HG02852 (cell line): ENCODE data around the gene ABCC12.
"Not testable (repeated sequence)": the region's sequence is repeated elsewhere in the genome, so short reads cannot be mapped to it uniquely, and the experiment has no call there.

Experiments
- ATAC-seq: cut with Tn5 transposase; IDR thresholded peaks from one replicate; pipeline ENCODE4 v1.9.1; 2021; ENCODE audit warnings: mild to moderate bottlenecking, moderate library complexity; ENCODE audit not compliant: unreplicated experiment

ABCC12 gene

DNA sequence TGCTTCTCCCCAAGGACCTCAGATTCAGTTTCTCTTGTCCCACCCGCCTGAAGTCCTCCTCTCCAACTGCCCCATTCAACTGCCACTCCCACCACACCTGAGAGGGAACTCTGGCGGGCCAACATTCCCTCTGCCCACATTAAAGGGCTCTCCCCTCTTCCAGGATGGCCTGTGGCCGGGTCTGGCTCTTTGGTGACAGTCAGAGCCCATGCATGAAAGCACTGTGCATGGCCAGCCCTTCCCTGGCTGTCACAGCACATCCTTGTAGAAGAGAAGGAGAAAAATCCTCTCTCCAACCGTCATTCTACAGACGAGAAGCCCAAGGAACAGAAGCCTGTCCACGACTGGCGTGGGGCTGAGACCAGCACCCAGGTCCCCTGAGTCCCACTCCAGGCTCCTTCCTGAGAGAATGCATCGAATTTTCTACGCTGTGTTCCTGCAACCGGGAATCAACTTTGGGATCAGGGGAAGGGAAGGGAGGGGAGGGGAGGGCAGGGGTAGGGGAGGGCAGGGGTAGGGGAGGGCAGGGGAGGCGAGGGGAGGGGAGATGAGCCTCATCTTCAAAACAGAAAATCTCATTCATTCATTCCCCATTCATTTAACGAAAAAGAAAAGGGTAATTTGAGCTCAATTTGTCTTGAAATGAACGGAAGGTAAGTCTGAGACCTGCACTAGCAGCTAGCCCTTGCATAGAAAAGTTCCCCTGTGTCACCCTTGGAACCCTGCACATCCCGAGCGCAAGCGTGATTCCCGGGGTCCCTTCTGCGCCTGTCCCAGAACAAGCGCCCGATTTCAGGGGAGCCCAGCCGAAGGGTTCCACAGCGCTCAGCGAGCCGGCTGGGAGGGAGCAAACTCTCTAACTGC lies at the start of gene ABCC12:
TSS of gene ABCC12 (minus strand) at position 68 of the 864 bp plus-strand sequence. CDS start 9,569 bp downstream, outside the sequence.
- no peak for ATAC-seq

DNA sequence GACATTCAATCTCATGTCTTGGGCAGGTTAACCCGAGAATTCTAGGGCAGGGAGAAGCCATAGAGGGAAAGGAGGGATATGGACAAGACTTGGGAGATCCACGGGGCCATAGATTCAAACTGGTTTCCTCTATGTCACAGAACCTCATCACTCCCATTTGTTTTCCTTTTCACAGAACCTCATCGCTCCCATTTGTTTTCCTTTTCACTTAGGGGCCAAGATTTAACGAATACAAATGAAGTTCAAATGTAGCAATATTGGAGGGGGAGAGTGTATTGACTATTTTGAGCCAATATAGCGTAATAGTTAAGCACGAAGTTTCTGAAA lies 49.0 kb upstream of the ABCC12 start:
- ATAC-seq: no peak

DNA sequence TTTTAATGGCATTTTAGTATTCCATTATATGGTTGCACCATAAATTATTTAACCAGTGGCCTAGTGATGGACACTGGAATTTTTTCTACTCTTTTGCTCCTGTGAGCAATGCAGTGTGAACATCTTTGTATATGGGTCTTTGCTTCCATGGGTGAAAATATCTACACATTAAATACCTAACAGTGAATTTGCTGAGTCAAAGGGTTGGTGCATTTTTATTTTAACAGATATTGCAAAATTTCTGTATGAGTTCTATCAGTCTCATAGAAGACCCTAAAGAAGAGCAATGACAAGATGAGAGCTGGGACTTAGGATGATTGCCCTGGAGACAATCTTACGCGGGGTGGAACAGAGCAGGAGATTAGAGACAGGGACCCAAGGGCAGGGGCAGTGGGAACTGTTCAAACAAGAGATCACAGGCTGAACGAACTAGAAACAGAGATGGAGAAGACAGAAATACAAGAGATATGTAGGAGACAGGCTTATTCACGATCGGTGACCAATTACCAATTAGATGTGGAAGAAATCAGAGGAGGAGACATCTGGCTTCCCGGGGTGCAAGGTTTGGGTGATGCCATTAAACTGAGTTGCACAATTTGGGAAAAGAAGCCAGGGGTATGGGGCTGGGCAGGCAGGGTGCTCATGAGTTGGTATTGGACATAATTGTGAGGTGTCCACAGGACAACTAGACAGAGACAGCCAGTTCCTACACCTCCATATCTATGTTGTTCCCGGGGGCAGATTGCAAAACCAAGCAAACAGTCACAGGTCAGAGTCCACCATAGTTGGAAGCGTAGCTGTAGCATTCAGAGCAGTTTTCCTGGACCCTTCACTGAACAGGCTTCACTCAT lies 48.4 kb upstream of the ABCC12 start:
- no peak for ATAC-seq

DNA sequence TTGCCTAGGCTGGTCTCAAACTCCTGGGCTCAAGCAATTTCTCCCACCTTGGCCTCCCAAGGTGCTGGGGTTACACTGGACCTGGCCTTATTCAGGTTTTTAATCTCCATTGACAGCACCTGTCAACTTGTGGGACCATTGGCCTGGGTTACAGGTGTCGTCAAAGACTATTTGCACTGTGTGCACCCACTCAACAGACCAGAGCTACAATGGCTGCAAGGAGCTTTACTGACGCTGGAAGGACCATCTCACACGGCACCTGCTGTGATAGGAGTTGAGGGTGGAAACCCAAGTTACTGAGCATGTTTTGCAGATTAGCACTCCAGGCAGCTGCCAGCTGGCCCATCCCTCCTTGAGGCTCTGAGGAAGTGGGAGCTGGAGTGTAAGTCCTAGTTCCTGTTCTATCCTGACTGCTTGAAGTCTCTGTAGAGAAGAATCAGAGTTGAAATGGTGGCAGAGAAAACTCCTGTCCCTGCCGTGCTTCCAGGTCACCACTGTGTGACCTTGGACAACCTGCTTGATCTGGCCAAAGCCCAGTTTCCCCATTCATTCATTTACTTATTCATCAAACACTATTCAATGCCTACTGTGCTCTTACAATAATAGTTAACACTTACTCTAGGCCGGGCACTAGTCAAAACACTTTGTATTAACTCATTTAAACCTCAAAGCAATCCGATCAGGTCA lies 45.9 kb upstream of the ABCC12 start:
- no peak for ATAC-seq

DNA sequence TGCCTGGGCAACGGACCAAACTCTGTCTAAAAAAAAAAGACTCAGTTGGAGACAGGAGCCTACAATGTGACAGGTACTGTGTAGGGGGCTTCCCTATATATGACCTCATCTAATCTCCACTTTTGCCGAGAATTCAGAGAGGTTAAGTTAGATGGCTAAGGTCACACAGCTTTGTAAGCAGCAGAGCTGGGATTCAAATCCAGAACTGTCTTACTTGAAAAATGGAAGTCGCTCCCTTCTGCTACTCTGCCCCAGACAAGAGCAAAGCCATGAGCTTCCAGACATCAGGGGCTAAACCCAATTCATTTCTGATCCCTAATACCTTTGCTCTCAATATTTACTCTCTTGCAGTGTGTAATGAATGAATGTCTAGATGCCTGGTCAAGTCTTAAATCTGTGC lies 41.5 kb upstream of the ABCC12 start:
- ATAC-seq: no peak

DNA sequence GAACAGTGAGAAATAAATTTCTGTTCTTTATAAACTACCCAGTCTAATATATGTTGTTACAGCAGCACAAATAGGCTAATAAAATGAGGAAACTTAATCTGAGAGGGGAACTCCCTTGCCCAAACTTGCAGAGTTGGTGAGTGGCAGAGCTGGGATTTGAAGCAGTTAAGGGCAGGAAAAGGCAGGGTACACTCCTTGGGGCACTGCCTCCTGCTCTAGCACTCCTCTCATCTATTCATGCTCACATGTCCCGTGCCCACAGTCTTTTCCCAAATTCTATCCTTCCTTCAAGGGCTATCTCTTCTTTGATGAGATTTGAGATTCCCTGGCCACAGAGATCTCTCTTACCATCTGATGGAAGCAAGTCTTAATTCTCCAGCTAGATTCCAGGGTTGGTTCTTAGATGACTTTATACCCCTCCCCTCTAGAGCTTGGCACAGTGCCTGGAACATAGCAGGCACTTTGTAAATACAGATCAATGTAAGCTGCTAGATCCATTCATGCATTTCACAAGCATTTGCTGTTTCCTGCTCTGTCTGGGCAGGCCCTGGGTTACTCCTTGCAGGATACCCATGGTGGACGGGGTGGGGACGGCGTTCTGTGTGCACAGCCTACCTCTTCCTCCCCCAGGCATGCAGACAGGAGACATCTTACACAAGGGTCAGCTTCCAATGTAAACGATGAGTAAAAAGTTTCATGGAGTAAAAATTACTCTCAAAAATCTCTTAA lies 39.2 kb upstream of the ABCC12 start:
- ATAC-seq: no peak

DNA sequence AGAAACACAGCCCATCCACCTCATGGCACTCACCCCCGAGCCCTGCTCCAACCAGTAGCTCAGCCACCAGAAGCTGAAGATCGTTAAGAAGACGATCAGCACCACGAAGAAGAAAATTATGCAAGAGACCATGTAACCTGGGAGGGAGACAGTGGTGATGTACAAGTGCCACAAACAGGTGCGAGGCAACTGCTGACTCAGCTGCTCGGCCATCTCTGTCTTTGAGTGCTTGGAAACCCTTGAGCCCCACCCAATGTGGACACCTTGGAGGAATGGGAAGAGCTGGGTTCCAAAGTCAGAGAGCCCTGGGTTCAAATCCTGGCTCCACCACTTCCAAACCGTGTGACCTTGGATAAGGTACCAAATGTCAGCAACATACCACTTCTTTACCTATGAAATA lies 38.1 kb upstream of the ABCC12 start:
- no peak for ATAC-seq

DNA sequence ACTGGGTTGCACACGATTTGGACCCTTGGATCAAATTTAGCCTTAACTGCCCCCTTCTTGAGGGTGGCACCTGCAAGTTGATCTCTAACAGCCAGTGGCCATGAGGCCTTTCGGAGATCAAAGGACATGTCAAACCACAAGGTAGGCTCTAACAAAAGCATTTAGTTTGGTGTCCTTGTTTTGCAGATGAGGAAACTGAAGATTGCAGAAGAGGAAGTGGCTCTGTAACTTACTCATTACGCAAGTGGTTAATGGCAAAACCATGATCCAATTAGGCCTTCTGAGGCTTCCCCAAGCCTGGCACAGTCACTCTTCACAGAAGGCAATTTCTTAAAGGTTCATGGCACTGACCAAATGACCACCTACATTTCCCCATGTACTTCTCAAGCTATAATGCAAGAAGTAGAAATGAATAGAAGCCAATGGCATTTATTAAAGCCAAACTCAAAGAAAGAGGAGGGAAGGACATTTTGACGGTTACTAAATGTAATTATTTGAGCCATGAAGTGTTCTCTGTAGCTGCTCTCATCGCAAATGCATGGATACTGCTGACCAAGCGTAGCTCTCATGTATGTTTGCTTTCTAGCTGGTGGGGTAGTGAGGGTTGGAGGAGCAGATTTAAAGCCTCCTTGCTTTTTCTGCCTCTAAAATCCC lies 32.8 kb upstream of the ABCC12 start:
- peak; percentile 94 for ATAC-seq

DNA sequence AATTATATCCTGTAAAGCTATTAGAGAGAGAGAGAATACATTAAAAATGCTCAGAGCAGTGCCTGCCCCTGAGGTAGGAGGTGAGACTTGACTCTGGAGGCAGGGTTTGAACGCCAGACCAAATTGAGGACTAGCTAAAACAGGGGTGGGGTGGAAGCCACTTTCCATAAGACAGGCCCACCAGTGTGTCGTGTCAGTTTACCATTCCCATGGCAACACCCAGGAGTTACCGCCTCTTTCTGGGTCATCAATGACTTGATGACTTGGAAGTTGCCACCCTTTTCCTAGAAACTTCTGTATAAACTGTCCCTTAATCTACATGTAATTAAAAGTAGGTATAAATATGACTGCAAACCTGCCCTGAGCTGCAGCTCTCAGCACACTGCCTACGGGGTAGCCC lies 32.0 kb upstream of the ABCC12 start:
- no peak for ATAC-seq

DNA sequence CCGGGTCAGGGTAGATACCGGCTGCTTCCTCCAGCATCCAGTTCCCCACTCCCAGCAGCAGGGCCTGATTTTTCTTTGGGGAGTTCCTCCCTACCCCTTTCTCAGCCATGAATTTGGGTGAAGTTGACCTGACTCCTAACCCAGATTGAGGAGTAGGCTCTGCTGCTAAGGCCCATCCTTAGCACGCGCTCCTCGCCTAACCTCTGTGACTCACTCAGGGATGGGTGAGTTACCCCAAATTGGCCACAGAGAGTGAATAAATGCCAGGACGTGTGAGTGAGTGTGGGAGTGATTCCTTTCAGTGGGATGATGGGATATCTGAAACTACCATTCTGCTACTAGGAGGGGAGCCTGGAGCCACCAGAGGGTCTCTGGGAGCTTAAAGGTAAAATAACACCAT lies 28.9 kb upstream of the ABCC12 start:
- ATAC-seq: no peak

DNA sequence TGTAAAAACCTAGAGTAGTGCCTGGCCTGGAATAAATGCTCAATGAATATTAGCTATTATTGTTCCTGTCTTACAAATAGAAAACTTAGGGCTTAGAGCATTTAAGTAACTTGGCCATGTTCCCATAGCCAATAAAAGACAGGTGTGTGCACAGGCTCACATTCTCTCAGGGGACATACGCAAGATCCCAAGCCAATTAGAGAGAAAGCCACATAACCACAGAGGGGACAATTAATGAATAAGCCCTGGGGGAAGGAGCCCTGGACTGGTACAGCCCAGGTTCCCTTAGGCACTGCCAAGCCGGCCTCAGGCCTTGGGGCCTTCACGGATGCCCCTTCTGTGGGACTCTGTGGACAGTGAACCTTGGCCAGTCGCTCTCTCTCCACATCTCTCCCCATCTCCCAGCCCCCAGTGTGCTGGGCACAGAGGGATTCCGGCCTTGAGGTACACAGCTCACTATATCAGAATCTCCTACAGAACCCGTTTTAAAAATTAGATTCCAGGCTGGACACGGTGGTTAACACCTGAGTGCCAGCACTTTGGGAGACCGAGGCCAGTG lies 27.3 kb upstream of the ABCC12 start:
- ATAC-seq: no peak

DNA sequence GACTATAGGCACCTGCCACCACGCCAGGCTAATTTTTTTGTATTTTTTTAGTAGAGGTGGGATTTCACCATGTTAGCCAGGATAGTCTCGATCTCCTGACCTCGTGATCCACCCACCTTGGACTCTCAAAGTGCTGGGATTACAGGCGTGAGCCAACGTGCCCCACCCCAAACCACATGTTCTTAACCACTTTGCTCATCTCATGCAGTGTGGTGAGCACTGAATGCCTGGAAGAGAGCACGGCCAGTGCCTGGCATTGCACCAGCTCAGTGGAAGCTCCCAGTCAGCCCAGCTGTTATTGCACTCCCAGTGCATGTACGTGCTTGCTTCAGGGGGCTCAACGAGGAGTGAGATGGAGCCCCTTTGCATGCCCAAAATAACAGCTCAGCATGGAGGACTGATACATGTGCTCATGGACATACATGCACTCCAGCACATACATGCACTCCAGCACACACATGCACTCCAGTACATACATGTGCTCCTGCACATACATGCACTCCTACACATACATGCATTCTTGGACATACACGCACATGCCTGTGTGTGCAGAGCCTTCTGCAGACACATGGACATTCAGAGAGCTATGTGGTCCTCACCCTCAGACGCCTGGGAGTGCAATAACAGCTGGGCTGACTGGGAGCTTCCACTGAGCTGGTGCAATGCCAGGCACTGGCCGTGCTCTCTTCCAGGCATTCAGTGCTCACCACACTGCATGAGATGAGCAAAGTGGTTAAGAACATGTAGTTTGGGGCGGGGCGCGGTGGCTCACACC lies 26.1 kb upstream of the ABCC12 start:
- ATAC-seq: not testable (repeated sequence)

DNA sequence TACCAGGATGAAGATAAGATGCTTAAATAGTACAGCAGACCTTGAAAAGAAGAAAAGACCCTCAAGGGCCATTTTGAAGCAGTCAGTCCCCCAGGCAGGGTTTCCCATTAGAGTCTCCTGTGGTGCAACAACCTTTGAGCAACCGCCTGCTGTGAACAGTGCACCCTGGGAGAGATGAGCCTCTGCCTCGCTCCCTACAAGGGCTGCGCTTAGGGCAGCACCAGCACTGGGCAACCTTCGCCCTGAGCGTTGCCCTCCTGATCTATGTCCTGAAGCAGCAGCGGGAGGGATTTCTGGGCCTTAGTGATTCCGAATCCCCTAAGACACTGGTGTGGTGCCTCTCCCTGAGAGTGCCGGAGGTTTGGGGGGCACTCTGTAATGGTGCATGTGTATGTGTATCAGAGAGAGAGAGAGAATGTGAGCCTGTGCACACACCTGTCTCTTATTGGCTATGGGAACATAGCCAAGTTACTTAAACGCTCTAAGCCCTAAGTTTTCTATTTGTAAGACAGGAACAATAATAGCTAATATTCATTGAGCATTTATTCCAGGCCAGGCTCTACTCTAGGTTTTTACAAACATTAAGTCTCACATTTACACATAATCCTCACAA lies 25.2 kb upstream of the ABCC12 start:
- ATAC-seq: no peak

DNA sequence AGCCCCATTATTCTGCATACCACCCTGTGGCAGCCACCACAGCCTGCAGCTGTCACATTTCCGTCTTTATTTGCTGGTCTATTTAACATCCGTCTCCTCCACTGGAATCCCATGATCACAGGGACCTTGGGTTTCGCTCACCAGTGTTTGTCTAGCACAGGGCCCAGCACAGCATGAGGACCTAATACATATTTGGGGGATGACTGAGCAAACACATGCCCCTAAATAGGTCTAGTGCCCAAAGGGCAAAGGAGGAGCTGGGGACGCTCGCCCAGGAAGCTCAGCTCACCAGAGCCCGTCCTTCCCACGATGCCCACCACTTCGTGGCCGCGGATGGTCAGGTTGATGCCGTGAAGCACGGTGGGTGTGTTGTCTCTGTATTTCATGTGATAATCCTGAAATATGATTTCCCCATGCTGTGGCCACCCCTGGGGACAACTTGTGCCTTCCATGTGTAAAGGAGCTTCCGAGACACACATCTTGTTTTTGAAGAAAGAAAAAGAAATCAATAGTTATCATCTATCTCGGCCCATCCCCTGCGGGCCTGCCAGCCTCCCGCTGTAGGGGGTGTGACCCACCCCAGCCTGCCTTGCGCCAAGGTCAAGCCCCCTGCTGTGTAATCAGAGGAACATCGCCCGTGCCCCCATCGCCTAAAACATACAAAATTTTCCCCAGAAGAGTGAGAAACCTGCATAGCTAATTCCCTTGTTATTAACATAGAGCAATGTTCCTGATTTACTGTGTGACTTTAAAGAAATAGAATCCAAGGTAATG lies 21.0 kb upstream of the ABCC12 start:
- no peak for ATAC-seq

DNA sequence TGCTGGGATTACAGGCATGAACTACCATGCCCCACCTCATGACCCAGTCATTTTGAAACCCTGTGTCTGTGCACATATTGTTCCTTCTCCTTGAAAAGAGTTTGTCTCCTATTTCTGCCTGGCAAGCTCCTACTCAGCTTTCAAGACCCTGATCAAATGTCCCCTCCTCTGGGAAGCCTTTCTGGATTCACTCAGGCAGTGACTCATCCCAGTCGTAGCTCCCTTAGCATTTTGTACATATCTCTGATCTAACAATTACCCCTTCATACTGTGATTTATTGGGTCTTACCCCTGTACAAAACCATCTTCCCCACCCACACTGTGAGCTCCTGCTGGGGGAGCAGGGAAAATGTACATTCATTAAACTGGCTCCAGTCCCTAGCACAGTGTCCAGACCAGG lies 18.1 kb upstream of the ABCC12 start:
- ATAC-seq: no peak

DNA sequence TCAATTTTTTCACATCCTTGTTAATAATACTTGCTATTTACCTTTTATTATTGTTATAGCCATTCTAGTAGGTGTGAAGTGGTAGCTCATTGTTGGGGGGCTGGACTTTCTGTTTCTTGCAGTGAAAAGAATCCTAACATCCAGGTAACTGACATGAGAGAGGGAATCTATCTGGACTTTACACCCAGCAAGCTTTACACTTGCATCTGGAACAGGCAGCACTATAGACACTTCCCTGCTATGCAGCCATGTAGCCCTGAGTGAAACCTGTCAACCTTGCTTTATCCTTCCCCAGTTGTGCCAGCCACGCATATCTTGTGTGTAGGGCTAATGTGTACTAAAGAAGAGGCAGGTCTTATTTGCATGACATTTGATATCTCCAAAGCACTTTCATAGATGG lies 16.9 kb upstream of the ABCC12 start:
- ATAC-seq: no peak

DNA sequence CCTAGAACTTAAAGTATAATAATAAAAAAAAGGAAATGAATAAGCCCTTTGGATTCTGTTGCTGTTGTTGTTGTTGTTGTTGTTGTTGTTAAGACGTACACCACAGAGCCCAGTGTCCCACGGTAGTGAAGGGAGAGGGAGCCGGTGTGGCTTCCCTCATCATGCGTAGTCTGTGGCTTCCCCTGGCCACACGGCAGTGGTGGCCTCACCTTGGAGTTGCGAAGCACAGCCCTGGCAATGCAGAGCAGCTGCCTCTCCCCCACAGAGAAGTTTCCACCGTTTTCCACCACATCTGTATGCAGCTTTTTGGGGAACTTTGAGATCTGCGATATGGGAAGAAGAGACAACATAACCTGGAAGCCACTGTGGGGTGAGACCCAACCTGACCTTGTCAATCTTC lies 14.1 kb upstream of the ABCC12 start:
- ATAC-seq: no peak

DNA sequence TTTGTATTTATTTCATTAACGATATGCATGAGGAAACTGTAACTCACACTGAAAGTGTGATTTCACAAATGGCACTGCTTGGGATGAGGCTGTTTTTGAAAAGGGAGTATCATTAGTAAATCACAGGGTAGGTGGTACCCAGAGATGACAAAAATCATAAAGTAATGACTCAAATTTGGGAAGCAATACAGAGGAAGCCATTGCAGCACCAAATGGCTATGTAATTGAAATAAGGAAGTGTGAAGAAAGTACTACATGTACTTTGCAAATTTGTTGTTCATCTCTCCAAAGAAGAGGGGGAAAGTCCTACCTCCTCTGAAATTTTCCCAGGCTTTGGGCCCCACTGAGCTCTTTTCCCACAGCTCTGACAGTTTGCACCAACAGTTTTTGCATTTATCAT lies 12.3 kb upstream of the ABCC12 start:
- no peak for ATAC-seq
